Measurements from ENCODE around the gene TNP2. TPM values are rescaled to one million over a fixed set of nuclear protein-coding genes. Genes with fewer than 3 reads are reported as not detected.

The TNP2 gene
- total RNA-seq, 1 experiment from 2014 or later, result not detected

GRCh38 chr16:11234884-11235702, 34.0 kb downstream of the TNP2 start:
- Histone ChIP-seq H3K9me3 (ENCODE audit: control insufficient read depth, insufficient read depth, low read depth, low read length) (no peaks in the 10 kb centered on the region), H3K27ac (ENCODE audit: low read length) (no peak overlapping the region), H3K4me1 (ENCODE audit: control insufficient read depth, insufficient read depth, low read length) (no peaks in the 10 kb centered on the region), H3K4me3 (ENCODE audit: low read depth in 2 of 2, low read length in 2 of 2) (no peak overlapping the region), H3K36me3 (ENCODE audit: control insufficient read depth, insufficient read depth, low read length) (no peaks in the 10 kb centered on the region), H3K27me3 (ENCODE audit: control insufficient read depth, insufficient read depth, low read length) (no peaks in the 10 kb centered on the region)
- intact Hi-C loops (cut with micrococcal nuclease; ENCODE audit: unreplicated experiment), result no loop called here
- DNase-seq (ENCODE audit: low read depth, low spot score), result no peak
- TF ChIP-seq SIN3A (IDR thresholded peaks at IDR 0.05; ENCODE audit: borderline replicate concordance, insufficient read depth, low read depth, low read length) (no peak), TCF7L2 (IDR thresholded peaks at IDR 0.05; ENCODE audit: low read depth, low read length) (no peak), REST (IDR thresholded peaks at IDR 0.05; ENCODE audit: insufficient read depth in 1 of 2, low read depth in 2 of 2, low read length in 1 of 2) (no peak), POLR2AphosphoS5 (IDR thresholded peaks at IDR 0.05; ENCODE audit: low read depth, low read length) (no peak)
- TF ChIP-seq, protein P1, sequence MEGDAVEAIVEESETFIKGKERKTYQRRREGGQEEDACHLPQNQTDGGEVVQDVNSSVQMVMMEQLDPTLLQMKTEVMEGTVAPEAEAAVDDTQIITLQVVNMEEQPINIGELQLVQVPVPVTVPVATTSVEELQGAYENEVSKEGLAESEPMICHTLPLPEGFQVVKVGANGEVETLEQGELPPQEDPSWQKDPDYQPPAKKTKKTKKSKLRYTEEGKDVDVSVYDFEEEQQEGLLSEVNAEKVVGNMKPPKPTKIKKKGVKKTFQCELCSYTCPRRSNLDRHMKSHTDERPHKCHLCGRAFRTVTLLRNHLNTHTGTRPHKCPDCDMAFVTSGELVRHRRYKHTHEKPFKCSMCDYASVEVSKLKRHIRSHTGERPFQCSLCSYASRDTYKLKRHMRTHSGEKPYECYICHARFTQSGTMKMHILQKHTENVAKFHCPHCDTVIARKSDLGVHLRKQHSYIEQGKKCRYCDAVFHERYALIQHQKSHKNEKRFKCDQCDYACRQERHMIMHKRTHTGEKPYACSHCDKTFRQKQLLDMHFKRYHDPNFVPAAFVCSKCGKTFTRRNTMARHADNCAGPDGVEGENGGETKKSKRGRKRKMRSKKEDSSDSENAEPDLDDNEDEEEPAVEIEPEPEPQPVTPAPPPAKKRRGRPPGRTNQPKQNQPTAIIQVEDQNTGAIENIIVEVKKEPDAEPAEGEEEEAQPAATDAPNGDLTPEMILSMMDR (IDR thresholded peaks at IDR 0.05), result no peak
- ATAC-seq, result 0 out of 2 replicates have a peak, but pooled peaks have one; percentile 12
- in situ Hi-C loops (cut with HindIII; ENCODE audit: low pct_unique_long_range_greater_than_20kb, low sequenced_read_pairs), result no loop called here
- no TSS peak for BruUV-seq (replicated peaks)
- POLR2A ChIA-PET, result interaction anchor here (1.0 kb wide), 1 partner anchor 21 kb away, joined by 3 read pairs; no protein-coding TSS in a partner anchor
- CTCF ChIA-PET, result no interaction called here

GRCh38 chr16:11233727-11234376, 35.3 kb downstream of the TNP2 start:
- H3K4me3 ChIP-seq (ENCODE audit: low read depth in 2 of 2, low read length in 2 of 2), result no peak overlapping the region
- H3K36me3 ChIP-seq (ENCODE audit: control insufficient read depth, insufficient read depth, low read length), result no peaks in the 10 kb centered on the region
- DNase-seq (ENCODE audit: low read depth, low spot score) (no peak), ATAC-seq (no peak)
- ChIA-PET CTCF (no interaction called here), POLR2A (no interaction called here)
- intact Hi-C loops (cut with micrococcal nuclease; ENCODE audit: unreplicated experiment), result no loop called here
- no peaks in the 10 kb centered on the region for H3K27me3 ChIP-seq (ENCODE audit: control insufficient read depth, insufficient read depth, low read length)
- TF ChIP-seq SIN3A (IDR thresholded peaks at IDR 0.05; ENCODE audit: borderline replicate concordance, insufficient read depth, low read depth, low read length), result no peak
- no peak for TF ChIP-seq TCF7L2 (IDR thresholded peaks at IDR 0.05; ENCODE audit: low read depth, low read length)
- TF ChIP-seq, protein P1 (IDR thresholded peaks at IDR 0.05), result no peak
- TF ChIP-seq POLR2AphosphoS5 (IDR thresholded peaks at IDR 0.05; ENCODE audit: low read depth, low read length), result no peak
- TF ChIP-seq REST (IDR thresholded peaks at IDR 0.05; ENCODE audit: insufficient read depth in 1 of 2, low read depth in 2 of 2, low read length in 1 of 2), result no peak
- no peak overlapping the region for H3K27ac ChIP-seq (ENCODE audit: low read length)
- H3K4me1 ChIP-seq (ENCODE audit: control insufficient read depth, insufficient read depth, low read length), result no peaks in the 10 kb centered on the region
- no TSS peak for BruUV-seq (replicated peaks)
- in situ Hi-C loops (cut with HindIII; ENCODE audit: low pct_unique_long_range_greater_than_20kb, low sequenced_read_pairs), result no loop called here
- H3K9me3 ChIP-seq (ENCODE audit: control insufficient read depth, insufficient read depth, low read depth, low read length), result no peaks in the 10 kb centered on the region

Measured in Panc1 (cell line).